Left ventricle myocardium superior (tissue), 1 donor: ENCODE data around the gene RBP3. TPM values are rescaled to one million over a fixed set of nuclear protein-coding genes. Genes with fewer than 3 reads are reported as not detected.

ENCODE experiments used
- ATAC-seq: fragments of 200-7000 bp; cut with Tn5 transposase; one replicate; pipeline ENCODE4 v1.9.1; 2020; ENCODE audit warnings: mild to moderate bottlenecking, moderate library complexity
- DNase-seq: peaks from one replicate; pipeline ENCODE4 v3.0.0-alpha.2; 2020
- intact Hi-C: fragments of 100-400 bp; cut with micrococcal nuclease; formaldehyde crosslinking; loops from one replicate; pipeline ENCODE4 v1.11.0; 2022
- total RNA-seq: library from RNA; stranded (reverse); fragmentation: NEBNext Ultra II Directional; extraction: Animal tissue kit (Norgen Biotek cat#: 25700); gene quantifications from one replicate; pipeline ENCODE4 v1.2.1, GENCODE V29; 2021
- donor health status: DM: no; HTN: yes; CAD: no; lungs with severe emphysema.

Gene RBP3
- total RNA-seq, 1 donor from 2014 or later = not detected

DNA sequence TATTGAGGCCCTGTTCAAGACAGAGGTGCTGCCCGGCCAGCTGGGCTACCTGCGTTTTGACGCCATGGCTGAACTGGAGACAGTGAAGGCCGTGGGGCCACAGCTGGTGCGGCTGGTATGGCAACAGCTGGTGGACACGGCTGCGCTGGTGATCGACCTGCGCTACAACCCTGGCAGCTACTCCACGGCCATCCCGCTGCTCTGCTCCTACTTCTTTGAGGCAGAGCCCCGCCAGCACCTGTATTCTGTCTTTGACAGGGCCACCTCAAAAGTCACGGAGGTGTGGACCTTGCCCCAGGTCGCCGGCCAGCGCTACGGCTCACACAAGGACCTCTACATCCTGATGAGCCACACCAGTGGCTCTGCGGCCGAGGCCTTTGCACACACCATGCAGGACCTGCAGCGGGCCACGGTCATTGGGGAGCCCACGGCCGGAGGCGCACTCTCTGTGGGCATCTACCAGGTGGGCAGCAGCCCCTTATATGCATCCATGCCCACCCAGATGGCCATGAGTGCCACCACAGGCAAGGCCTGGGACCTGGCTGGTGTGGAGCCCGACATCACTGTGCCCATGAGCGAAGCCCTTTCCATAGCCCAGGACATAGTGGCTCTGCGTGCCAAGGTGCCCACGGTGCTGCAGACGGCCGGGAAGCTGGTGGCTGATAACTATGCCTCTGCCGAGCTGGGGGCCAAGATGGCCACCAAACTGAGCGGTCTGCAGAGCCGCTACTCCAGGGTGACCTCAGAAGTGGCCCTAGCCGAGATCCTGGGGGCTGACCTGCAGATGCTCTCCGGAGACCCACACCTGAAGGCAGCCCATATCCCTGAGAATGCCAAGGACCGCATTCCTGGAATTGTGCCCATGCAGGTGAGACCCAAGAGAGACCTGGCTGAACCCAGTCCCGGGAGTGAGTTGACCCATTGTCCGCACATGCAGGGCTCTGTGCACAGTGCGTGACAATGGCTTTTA lies 2.8 kb downstream of the RBP3 start:
- ATAC-seq = no peak
- intact Hi-C loops = no loop called here
- no peak for DNase-seq

DNA sequence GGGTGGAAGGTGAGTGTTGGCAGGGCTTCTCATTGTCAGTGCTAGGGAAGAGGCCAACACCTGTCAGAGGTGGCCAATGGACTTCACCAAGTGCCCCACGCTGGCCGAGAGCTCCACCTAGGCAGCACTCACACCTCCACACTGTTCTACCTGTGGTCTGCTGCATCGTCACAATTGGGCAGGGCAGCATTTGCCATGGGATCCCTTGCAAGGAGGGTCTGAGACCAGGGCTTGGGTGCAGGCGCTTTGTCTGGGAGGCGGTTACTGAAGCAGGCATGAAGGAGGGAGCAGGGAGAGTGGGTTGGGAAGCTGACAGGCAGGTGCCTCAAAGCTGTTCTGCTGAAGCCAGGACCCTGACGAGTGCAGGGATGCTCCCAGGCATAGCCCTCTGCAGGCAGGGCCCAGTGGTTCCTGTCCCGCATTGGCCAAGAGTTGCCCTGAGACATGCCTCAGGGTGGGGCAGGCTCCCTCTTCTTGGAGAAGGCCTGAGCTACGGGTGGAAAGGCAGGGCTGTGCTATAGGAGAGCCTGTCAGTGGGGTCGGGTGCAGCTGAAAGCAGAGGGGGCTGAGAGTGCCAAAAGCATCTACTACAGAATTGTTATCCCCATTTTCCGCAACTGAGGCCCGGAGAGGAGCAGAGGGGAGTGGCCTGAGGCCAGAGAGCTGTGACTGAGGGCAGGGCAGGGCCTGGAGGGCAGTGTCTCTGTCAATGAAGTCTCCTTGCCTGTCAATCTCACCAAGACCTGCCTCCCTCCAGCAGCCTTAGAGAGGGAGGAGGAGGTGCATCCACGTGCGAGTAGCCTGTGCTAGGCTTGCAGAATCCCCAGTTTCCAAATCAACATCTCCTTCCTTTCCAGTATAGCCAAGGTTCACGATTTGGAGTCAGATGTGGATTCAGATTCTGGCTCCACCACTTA lies 4.0 kb downstream of the RBP3 start:
- no peak for ATAC-seq
- intact Hi-C loops = no loop called here
- no peak for DNase-seq

DNA sequence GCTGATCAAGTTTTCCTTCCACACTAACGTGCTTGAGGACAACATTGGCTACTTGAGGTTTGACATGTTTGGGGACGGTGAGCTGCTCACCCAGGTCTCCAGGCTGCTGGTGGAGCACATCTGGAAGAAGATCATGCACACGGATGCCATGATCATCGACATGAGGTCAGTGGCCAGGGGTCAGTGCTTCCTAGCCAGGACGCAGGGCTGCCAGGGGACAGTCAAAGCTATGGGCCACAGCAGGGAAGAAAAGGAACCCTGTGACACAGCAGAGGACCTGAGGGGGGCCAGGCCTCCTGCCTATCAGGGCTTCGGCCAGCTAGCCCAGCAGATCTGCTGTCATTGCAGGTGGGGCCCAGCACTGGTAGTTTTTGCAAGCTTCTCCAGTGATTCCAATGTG lies 5.2 kb downstream of the RBP3 start:
- ATAC-seq = no peak
- intact Hi-C loops = no loop called here

DNA sequence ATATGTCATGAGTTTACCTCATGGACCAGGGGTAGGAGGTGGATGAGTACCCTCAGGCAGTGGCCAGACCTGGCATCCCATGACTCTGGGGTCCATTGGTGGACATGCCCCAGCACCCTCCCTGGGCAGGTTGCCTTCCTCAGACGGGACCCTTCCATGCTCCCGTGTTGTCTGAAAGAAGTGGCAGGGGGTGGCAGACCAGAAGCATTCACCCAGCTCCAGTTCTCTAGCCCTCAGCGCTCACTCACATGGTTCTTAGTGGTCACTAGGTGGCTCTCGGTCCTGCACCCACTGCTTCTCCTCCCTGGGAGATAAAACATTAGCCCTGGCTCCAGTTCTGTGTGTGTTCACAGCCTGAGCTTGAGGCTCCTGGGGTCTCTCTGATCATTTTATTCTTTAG lies 6.0 kb downstream of the RBP3 start:
- no peak for ATAC-seq
- intact Hi-C loops = no loop called here
- DNase-seq = no peak

More for the DNA sequence above, 5.2 kb downstream of the RBP3 start:
- no peak for DNase-seq

DNA sequence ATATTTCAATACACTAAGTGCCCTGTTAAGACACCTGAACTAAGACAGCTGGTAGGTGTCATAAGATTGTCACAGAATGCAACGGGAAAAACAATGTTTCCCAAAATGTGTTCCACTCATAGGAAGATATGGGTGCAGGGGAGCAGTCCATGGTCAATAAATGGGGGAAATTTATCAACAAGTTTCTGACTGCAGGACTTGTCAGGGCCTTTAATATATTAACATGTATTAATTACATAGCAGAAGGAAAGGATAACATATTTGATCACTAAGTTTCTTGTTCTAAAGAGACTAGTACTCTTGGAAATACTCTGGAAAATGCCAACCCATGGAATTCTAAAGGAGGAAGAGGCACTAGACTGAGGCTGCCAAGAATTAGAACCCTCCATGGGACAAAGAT lies 6.7 kb downstream of the RBP3 start:
- intact Hi-C loops = no loop called here
- no peak for ATAC-seq
- no peak for DNase-seq

DNA sequence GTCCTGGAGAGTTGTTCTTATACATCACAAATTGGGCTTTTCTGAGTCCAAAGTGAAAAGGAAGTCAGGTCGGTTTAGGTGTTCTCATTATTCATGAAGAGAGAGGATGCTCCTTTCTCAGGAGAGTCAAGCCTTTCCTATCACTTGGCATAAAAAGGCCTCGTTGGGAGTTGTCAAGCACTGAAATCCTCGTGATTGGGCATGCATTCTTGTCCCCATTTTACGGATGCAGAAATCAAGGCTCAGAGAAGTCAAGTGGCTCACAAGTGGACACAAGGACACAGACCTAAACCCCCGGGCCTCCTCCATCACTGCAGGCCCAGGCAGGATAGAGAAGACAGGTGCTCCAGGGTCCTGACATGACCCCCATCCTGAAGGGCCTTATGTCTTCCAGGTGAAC lies 8.5 kb downstream of the RBP3 start:
- ATAC-seq (no peak), DNase-seq (no peak)
- intact Hi-C loops = no loop called here

DNA sequence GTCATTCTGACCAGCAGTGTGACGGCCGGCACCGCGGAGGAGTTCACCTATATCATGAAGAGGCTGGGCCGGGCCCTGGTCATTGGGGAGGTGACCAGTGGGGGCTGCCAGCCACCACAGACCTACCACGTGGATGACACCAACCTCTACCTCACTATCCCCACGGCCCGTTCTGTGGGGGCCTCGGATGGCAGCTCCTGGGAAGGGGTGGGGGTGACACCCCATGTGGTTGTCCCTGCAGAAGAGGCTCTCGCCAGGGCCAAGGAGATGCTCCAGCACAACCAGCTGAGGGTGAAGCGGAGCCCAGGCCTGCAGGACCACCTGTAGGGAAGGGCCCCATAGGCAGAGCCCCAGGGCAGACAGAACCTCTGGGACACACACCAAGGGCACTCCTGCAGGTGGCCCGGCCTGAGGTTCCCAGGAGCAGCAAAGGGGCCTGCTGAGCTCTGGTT lies 9.0 kb downstream of the RBP3 start:
- ATAC-seq (no peak), DNase-seq (no peak)
- intact Hi-C loops = no loop called here

DNA sequence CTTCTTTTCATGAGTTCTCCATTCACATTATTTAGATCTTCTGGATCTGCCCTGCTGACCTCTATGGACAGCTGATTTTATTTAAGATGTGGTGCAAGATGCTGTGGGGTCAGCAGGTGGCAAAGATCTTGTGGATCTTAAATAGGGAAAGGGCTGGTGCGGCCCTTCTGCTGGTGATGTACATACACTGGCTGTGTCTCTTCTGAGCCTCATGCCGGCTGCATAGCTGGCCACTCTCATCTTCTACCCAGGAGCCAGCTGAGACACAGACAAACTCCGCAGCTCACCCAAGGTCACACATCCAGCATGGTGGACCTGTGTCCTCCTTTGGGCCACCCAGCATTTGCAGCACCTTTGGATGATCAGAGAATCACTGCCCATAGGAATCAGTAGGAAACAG lies 9.7 kb downstream of the RBP3 start:
- no peak for DNase-seq
- ATAC-seq = no peak
- intact Hi-C loops = no loop called here

DNA sequence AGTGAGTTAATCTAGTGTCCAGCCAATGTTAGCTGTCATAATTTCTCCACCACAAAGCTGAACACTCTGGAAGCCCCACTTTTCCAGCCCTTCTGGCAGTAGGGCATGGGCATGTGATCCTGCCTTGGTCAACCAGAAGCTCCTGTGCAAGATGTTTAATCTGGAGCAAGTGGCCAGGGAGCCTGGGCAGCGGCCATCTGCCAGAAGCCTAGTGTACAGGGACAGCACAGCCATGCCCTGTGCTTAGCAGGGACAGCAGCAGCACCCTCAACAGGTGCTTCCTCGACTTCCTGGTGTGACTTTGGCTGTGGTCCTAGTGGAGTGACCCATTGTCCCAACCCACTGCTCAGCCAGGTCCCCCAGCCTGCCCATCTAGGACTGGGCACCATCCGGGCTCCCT lies 10.3 kb downstream of the RBP3 start:
- no peak for ATAC-seq
- intact Hi-C loops = no loop called here
- DNase-seq = no peak

DNA sequence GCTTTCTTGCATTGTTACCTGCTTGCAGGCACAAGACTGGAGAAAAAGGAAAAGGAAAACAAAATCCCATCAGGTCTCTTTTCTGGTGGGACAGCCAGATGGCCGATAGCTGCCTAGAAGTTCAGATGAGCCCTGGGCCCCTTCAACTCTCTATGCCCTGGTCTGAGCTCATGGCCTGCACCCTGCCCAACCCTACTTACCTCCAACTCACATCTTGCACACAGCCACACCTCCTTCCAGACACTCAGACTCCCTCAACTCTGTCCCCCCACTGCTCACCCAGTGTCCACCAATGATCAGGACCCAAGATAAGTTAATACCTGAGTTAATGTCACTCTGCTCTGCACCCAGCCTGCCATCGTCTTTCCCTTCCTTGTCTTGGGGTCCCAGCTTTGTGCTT lies 10.9 kb downstream of the RBP3 start:
- ATAC-seq = no peak
- DNase-seq = no peak
- intact Hi-C loops = no loop called here

DNA sequence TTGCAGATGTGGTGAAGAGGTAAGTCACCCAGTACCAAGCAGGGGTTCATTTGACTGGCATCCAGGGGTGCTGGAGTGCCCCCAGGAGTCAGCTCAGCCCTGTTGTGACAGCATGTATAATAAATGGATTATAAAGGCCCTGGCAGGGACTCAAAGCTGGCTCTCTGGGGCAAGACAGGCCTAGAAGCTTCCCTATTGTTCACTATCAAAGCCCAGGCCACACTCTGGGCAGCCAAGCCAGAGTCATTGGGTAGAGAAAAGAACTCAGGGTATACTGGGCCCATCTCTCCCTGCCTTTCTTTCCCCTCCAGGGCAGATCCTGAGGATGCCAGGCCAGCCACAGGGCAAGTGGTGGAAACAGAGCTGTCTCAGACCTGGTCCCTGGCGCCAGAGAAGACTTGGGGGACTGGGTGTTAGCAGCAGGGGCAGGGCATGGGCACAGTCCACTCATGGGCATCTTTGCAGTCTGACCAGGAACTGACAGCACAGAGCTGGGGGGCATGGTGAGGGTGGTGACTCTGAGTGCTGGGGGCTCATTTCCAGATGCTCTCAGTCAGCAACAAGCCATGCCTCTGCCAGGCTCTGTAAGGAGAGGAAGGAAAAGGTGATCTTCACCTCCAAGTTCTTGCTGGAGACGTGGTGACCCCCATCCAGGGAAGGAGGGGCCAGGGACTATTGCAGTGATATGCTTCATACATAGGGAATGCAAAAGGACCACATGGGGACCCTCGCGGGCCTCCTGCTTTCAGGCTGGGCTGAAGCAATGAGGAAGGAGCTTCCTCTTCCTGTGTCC lies 11.7 kb downstream of the RBP3 start:
- DNase-seq = no peak
- intact Hi-C loops = no loop called here

DNA sequence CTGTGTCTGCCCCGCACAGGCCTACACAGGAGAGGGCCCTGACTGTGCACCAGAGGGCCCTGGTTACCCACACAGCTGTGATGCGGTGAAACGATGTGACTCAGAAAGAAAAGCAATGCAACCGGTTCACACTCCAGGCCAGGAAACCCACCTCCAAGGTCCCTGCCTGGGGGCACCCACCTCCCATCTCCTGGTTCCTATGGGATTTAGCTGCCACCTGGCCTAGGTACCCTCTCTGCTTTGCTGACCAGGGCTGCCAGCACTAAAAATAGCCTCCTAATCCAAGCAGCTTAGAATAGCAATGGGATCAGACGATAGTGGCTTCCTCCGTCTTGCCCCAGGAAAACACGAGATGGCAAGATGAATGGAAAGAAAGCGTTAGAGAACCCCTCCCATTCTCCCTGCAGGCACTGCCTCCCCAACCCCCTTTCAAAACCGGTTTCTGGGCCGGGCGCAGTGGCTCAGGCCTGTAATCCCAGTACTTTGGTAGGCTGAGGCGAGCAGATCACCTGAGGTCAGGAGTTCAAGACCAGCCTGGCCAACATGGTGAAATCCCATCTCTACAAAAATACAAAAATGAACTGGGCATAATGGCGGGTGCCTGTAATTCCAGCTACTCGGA lies 12.4 kb downstream of the RBP3 start:
- no peak for DNase-seq
- intact Hi-C loops = no loop called here

More for the DNA sequence above, 11.7 kb downstream of the RBP3 start:
- ATAC-seq = no peak

DNA sequence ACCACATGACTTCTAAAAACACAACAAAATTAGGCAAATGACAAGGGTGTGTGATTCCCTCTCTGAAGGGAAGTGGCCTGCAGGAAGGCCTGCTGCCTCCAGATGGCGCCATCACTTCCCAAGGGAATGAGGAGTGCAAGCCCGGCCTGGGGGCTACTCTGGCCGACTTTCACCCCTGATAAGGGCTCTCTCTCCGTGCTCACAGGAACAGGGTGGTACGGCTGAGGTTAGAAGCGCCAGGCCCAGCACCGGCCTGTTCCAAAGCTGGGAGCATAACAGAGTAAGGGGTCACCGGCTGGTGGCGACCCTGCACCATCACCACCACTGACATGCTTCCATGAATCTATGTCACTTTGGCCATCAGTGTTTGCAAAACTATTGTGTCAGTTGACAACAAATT lies 13.1 kb downstream of the RBP3 start:
- intact Hi-C loops = no loop called here
- ATAC-seq = no peak
- peak; percentile 51 for DNase-seq

More for the DNA sequence above, 12.4 kb downstream of the RBP3 start:
- ATAC-seq = peak; percentile 77

DNA sequence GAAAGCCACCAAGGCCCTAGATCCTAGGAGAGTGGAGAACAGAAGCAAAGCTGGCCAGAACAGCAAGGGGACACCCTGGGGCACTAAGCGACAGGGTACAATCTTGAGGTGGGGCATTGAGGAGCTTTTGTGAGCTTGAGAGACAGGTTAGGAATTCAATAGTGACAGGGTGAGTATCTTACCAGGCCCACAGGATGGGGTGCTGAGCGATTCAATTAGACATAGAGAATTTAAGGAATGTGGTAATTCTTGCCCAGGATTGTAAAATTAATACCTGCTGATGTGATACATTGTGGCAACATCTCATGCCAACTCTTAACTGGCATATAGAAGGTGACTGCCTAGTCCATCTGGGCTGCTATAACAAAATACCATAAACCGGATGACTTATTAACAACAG lies 14.0 kb downstream of the RBP3 start:
- no peak for ATAC-seq
- no peak for DNase-seq
- intact Hi-C loops = no loop called here

DNA sequence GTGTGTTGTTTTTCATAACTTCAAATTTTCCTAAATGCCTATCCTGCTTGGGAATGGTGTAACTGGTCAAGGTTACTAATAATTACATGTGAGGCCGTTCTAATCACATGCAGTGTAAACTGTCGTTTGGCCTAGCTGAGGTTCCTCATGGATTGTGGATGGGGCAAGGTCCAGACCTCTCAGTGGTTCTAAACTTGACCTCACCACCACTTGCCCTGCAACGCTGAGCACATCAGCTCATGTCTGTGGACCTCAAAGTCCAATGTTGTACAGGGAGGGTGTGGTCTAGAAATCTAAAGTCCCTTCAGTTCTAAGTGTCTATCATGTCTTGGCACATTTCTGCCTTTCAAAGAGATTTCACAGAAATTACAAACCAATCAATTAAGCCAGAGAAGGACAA lies 15.6 kb downstream of the RBP3 start:
- ATAC-seq = no peak
- intact Hi-C loops = no loop called here
- DNase-seq = no peak

DNA sequence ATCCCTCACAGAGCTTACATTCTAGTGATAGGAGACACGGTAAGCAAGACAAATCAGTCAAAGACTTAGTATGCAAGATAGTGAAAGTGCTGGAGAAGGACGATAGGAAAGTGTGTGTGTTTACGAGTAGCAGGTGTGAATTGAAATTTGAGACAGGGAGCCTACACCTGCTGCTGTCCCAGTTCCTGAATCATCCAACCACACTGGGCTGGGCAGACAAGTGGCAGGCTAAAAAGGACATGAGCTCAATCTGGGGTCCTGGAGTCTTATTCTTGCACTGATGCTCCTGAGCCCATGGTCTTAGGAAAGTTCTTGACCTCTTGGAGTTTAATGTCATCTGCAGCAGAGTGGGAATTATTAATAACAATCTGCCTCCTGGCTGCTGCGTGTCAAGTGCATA lies 16.2 kb downstream of the RBP3 start:
- intact Hi-C loops = no loop called here
- no peak for ATAC-seq
- DNase-seq = no peak

DNA sequence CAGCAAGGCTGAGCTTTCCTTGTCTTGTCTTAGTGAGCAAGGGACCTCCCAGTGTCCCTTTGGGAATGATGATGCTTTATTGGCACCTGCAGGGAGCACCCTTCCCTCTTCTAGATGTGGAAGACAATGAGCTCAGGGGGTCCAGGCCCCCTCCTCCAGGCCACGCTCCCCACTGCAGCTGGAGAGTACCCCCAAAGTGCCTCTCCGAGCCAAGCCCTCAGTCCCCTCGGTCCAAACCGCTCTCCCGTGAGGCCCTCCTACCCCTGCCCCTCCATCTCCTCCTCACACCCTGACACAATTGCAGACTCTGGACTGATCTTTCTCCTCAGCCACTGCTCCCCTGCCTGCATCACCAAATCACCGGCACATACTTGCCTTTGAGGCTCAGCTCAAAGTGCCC lies 16.7 kb downstream of the RBP3 start:
- no peak for DNase-seq
- intact Hi-C loops = no loop called here
- no peak for ATAC-seq

DNA sequence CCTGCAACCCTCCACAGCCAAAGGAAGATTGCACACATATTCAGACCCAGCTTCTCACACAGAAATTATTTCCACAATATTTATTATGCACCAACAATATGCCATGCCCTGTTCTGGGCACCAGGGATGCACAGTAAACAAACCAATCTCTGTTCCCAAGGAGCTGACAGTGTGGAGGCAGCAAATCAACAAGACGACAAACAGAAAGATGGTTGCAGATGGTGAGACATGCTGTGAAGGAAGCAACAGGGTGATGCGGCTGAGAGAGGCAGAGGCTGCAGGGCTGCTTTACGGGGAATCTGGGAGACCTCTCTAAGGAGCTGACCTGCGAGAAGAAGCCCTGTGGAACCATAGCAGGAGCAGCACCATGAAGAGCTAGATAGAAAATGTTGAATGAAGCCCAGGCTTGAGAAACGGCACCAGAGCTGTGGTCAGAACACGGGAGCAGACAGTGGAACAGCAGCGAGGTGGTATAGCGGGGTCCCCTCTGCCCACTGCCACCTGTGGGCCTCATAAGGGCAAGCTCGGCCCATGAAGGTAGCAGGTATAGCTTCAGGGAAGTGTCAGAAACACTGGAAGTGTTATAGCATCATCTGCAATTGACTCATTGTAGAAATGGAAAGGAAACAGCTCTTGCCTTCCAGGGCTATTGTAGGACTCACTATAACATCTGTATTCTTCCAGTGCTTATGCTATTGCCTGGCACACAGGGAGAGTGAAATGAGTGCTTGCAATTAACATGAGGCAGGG lies 17.4 kb downstream of the RBP3 start:
- no peak for ATAC-seq
- intact Hi-C loops = no loop called here
- no peak for DNase-seq
